ENCODE measurements around the gene CGREF1. TPM values are rescaled to one million over a fixed set of nuclear protein-coding genes. Genes with fewer than 3 reads are reported as not detected.

Gene CGREF1
- total RNA-seq, 2 experiments from 2014 or later = 4.7 to 7.0 TPM

DNA sequence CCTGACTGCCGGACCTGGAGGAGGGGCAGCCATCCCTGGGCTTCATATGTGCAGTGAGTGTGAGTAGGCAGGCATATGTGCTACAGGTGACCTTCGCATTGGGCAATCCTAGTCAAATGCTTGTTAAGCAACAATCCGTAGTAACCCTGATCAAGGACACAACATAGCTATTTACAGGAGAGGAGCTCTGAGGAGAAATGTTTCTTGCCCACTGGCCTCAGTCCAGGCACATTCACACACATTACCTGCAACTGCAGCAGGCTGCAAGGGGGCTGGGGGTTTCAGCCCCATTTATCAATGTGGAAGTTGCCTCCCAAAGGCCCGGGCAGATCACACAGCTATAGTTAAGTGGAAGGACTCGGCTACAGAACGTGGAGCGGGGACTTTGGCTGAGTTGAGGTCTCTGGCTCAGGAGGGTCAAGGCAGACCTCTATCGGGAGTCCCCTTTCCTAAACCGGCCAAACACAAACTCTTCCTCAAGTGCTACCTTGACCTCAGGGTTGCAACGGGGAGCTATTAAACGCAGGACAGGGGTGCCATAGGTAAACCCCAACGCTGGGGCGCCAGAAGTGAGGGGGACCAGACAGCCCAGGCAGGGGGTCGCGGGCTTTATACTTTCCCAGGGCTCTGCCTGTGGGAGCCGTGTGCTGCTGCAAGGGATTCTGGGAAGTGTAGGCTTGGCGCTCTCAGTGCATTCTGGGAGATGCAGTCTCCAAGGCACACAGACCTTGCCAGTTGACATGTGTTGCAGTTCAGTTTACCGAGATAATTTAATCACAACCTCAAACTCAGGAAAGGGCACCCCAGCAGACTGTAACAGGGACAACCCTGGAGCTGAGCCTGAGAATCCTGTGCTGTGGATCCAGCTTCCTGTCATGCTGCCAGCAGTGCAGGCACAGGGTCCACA, 22.9 kb downstream of the CGREF1 start:
- ChIA-PET POLR2A (interaction anchor here (1.1 kb wide), 1 partner anchor 9 kb away, joined by 3 read pairs; the partner anchor contains the start of gene KHK), CTCF (interaction anchor here (0.7 to 1.5 kb wide), 4 partner anchors 10 to 184 kb away, joined by 3 to 4 read pairs (median 3); no protein-coding TSS in a partner anchor)

DNA sequence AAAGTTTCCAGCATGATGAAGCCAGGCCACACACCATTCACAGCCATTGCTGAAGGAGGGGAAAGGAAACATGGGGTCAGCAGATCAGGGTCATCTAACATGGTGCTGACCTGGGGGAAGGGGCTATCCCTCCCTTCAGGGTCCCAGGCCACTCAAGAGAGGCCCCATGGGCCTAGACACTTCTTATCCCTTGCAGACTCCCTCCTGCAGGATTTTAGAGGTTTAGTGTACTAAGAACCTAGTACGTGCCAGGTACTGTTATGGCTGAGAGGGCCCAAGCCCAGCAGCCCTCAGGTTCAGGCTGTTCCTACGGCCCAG, 23.5 kb downstream of the CGREF1 start:
- CTCF ChIA-PET = interaction anchor here (1.5 kb wide), 1 partner anchor 11 kb away, joined by 4 read pairs; no protein-coding TSS in a partner anchor
- POLR2A ChIA-PET = interaction anchor here (1.1 kb wide), 1 partner anchor 9 kb away, joined by 3 read pairs; the partner anchor contains the start of gene KHK

DNA sequence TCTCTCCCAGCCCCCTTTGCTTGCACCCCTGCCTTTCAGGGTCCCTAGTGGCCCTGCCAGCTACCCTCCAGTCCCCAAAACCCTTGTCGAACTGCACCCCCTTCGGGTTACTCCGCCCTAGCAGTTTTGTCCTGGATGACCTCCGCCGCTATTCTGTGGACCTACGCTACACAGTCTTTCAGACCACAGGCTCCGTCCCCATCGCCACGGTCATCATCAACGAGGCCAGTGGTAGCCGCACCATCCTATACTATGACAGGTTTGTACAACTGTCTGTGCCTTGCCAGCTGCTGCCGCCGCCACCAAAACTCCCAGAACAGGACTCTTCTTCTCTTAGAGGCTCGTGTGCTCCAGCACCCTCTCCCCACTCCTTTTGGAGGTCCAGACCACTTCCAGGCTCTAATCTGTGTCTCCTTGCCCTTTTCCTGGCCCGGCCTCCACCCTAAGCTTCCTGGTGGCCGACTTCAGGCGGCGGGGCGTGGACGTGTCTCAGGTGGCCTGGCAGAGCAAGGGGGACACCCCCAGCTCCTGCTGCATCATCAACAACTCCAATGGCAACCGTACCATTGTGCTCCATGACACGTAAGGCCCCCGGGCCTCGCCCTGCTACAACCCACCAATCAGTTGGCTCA, 24.5 kb downstream of the CGREF1 start:
- CTCF ChIA-PET = interaction anchor here (0.7 to 1.7 kb wide), 2 partner anchors 133 to 135 kb away, joined by 3 to 5 read pairs; no protein-coding TSS in a partner anchor
- POLR2A ChIA-PET = interaction anchor here (0.5 kb wide), 1 partner anchor 1037 kb away, joined by 3 read pairs; no protein-coding TSS in a partner anchor

- ChIA-PET CTCF (interaction anchor here (0.7 to 1.7 kb wide), 2 partner anchors 132 to 134 kb away, joined by 3 to 5 read pairs; no protein-coding TSS in a partner anchor), POLR2A (no interaction called here)
Observed at GRCh38 chr2:27093430-27094352, 25.2 kb downstream of the CGREF1 start.

GRCh38 chr2:27092696-27093429, 26.1 kb downstream of the CGREF1 start:
- ChIA-PET CTCF (interaction anchor here (1.7 kb wide), 1 partner anchor 131 kb away, joined by 5 read pairs; no protein-coding TSS in a partner anchor), POLR2A (no interaction called here)

- CTCF ChIA-PET = interaction anchor here (0.5 kb wide), 1 partner anchor 78 kb away, joined by 3 read pairs; no protein-coding TSS in a partner anchor
Observed at GRCh38 chr2:27091746-27092695, 26.9 kb downstream of the CGREF1 start.

DNA sequence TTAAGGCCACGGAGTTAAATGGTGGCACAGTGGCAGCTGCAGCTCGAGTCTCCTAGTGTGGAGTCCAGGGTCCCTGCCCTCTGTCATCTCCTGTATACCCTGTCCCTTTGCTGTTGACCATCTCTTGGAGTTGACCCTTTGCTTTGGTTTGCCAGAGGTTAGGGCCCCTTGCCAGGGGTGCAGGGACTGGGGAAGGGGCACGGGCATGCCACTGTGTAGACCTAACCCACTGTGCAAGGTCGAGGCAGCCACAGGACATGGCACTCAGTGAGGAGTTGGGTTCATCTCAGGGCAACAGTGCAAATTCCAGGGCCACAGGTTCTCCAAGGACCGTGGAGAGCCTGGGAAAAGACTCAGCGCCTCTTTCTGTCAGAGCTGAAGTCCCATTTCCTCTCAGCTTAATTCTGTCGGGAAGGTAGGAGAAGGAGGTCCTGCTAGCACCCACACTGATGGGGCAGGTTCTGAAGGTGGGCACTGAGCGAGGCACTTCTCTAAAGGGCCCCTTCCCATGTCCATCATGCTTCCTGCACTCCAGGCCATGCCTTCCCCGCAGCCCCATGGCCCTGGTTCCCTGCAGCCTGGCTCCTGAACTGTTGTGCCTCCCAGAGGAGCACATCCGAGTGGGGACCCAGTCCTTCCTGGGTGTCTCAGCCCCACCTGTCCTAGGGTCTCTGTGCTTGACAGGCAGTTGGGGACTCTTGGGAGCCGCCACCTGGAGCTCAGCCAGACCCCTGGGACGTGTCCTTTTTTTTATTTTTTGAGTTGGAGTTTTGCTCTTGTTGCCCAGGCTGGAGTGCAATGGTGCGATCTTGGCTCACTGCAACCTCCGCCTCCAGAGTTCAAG, 29.6 kb downstream of the CGREF1 start:
- ChIA-PET POLR2A (no interaction called here), CTCF (interaction anchor here (0.8 to 2.3 kb wide), 4 partner anchors 9 to 190 kb away, joined by 3 to 5 read pairs (median 4); partner anchors contain the start of gene AGBL5)

More at GRCh38 chr2:27091746-27092695, 26.9 kb downstream of the CGREF1 start:
- POLR2A ChIA-PET = no interaction called here

DNA sequence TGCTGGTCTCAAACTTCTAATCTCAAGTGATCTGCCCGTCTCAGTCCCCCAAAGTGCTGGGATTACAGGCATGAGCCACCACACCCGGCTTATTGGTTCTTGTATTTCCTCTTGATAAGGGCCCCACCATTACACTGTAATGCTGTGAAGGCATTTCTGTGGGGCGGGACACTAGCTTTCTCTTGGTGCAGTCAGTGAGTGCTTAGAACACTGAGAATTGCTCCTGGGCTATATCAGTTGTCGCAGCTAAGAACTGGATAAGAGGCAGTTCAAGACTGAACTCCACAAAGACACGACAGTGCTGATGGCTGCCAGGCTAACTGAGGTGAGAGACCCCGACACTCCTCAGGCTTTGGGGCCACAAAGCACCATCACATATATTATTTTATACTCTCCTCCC, 30.3 kb downstream of the CGREF1 start:
- ChIA-PET CTCF (interaction anchor here (0.8 to 2.3 kb wide), 4 partner anchors 9 to 191 kb away, joined by 3 to 5 read pairs (median 4); partner anchors contain the start of gene AGBL5), POLR2A (no interaction called here)

GRCh38 chr2:27087823-27088410, 31.0 kb downstream of the CGREF1 start:
- POLR2A ChIA-PET = interaction anchor here (1.0 to 1.4 kb wide), 2 partner anchors 17 to 25 kb away, joined by 5 to 6 read pairs; partner anchors contain the start of gene OST4
- CTCF ChIA-PET = interaction anchor here (0.7 to 2.3 kb wide), 6 partner anchors 10 to 252 kb away, joined by 3 to 8 read pairs (median 4); partner anchors contain the start of gene AGBL5

- CTCF ChIA-PET = interaction anchor here (0.6 to 2.3 kb wide), 7 partner anchors 13 to 253 kb away, joined by 3 to 8 read pairs (median 3); partner anchors contain the start of genes AGBL5 and PREB
Observed at GRCh38 chr2:27086724-27087593, 32.0 kb downstream of the CGREF1 start, which contains the start of gene KHK. TSS of gene KHK (plus strand) at chr2:27086772. CDS start at chr2:27087260, 488 bp downstream.

GRCh38 chr2:27086090-27086723, 32.7 kb downstream of the CGREF1 start:
- ChIA-PET POLR2A (interaction anchor here (0.6 to 1.9 kb wide), 4 partner anchors 10 to 36 kb away, joined by 3 to 4 read pairs (median 3); partner anchors contain the start of gene OST4), CTCF (interaction anchor here (0.9 to 3.2 kb wide), 6 partner anchors 12 to 124 kb away, joined by 3 to 11 read pairs (median 4); partner anchors contain the start of gene AGBL5)

More at GRCh38 chr2:27086724-27087593, 32.0 kb downstream of the CGREF1 start, which contains the start of gene KHK:
- POLR2A ChIA-PET = interaction anchor here (1.0 to 1.9 kb wide), 4 partner anchors 9 to 26 kb away, joined by 3 to 6 read pairs (median 4); partner anchors contain the start of gene OST4

GRCh38 chr2:27085673-27086089, 33.2 kb downstream of the CGREF1 start:
- CTCF ChIA-PET = interaction anchor here (1.0 to 3.2 kb wide), 5 partner anchors 12 to 194 kb away, joined by 3 to 11 read pairs (median 4); no protein-coding TSS in a partner anchor
- POLR2A ChIA-PET = interaction anchor here (0.6 to 1.9 kb wide), 4 partner anchors 14 to 178 kb away, joined by 3 to 4 read pairs (median 3); partner anchors contain the start of gene OST4

DNA sequence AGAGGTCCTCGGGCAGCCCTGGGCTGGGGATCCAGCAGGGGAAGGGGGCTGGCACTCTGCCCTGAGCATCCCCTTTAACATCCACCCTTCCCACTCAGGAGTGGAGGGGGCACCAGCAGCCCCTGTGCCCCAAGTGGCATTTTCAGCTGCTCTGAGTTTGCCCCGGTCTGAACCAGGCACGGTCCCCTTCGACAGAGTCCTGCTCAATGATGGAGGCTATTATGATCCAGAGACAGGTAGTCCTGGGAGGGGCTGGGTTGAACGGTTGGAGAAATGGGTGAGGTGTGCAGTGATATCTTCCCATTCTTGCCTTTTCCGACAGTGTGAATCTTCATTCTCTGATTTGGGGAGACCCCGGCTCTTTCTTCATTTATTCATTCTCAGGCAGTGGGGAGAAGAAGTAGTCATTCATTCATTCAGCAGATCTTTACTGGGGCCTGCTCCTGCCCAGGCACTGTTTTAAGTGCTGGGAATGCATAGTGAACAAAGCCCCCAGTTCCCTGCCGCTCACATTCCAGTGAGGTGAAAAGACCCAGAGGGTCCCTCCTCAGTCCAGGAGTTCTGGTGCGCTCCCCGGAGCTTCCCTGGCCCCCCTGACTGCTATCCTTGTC, 33.8 kb downstream of the CGREF1 start:
- CTCF ChIA-PET = interaction anchor here (1.0 to 3.2 kb wide), 5 partner anchors 11 to 194 kb away, joined by 3 to 11 read pairs (median 4); no protein-coding TSS in a partner anchor
- POLR2A ChIA-PET = interaction anchor here (0.6 to 1.9 kb wide), 3 partner anchors 14 to 179 kb away, joined by 3 to 4 read pairs (median 3); partner anchors contain the start of gene OST4
